Transverse colon (tissue), 4 donors: ENCODE measurements around the gene CALY. TPM values are rescaled to one million over a fixed set of nuclear protein-coding genes. Genes with fewer than 3 reads are reported as not detected.

Source experiments
- DNase-seq: peaks from one replicate; pipeline ENCODE4 v3.0.0-alpha.2; 2019
- H3K27ac ChIP-seq, 4 donors: fragments of 200-600 bp; sonication (generic); 2 replicates each; pipeline ENCODE4 v1.5.1; 2016 to 2018; ENCODE audit warnings: inconsistent platforms in 4 of 4
- H3K27me3 ChIP-seq: fragments of 200-600 bp; sonication (generic); 2 replicates; pipeline ENCODE4 v1.5.1; 2017; ENCODE audit warnings: inconsistent platforms
- H3K36me3 ChIP-seq, 4 donors: fragments of 200-600 bp; sonication (generic); 2 replicates each; pipeline ENCODE4 v1.5.1; 2017 to 2019; ENCODE audit warnings: inconsistent platforms in 4 of 4
- H3K4me1 ChIP-seq, 4 donors: fragments of 200-600 bp; sonication (generic); 2 replicates each; pipeline ENCODE4 v1.5.1; 2017 to 2020; ENCODE audit warnings: inconsistent platforms in 4 of 4
- H3K4me3 ChIP-seq, 4 donors: fragments of 200-600 bp; sonication (generic); 1 replicate in 1 of 4; 2 replicates in 3 of 4; pipeline versions ENCODE4 v1.5.1 to v1.6.1; 2017 to 2019; ENCODE audit warnings: inconsistent platforms in 4 of 4
- H3K9me3 ChIP-seq, 2 donors: fragments of 200-600 bp; sonication (generic); 2 replicates each; pipeline ENCODE4 v1.5.1; 2017 to 2019; ENCODE audit warnings: inconsistent platforms in 2 of 2
- EP300 ChIP-seq: sonication (generic); formaldehyde crosslinking; IDR thresholded peaks from one replicate; pipeline ENCODE4 v1.6.1; 2017; ENCODE audit warnings: antibody characterized with exemption, low read depth
- POLR2A ChIP-seq: fragments of 450-650 bp; IDR thresholded peaks from one replicate; pipeline ENCODE4 v1.6.1; 2016; ENCODE audit warnings: antibody characterized with exemption, mild to moderate bottlenecking, moderate library complexity
- POLR2AphosphoS5 ChIP-seq, 3 donors: sonication (generic); formaldehyde crosslinking; IDR thresholded peaks; one replicate each; pipeline ENCODE4 v1.6.1; 2016; ENCODE audit warnings: antibody characterized with exemption in 3 of 3
- WGBS, 2 donors: methylation state at CpG; one replicate each; pipeline ENCODE4 v1.1.5; 2018; ENCODE audit warnings: low coverage in 1 of 2; 5-methylcytosine and 5-hydroxymethylcytosine counted together
- in situ Hi-C, 4 donors: fragments of 200-750 bp; cut with MboI; loops; one replicate each; pipeline versions ENCODE4 v1.15.0 to v1.15.1; 2017; ENCODE audit warnings: low sequenced_read_pairs in 3 of 4, low pct_ligation_motif_present in 1 of 4, low pct_unique_long_range_greater_than_20kb in 1 of 4
- intact Hi-C: fragments of 100-400 bp; cut with DNase I; formaldehyde crosslinking; loops from one replicate; pipeline ENCODE4 v1.15.1; 2023; ENCODE audit warnings: low total_unique reads
- total RNA-seq, 4 donors: library from RNA; depleted of rRNA; stranded (reverse); fragments of >200 nt; gene quantifications; one replicate each; pipeline ENCODE4 v1.1.0, GENCODE V29; 2016
- TF ChIP-seq, protein P1 (sequence below), 5 experiments: fragments of 200-600 bp in 3 of 5; fragments of 450-650 bp in 2 of 5; sonication (generic) in 3 of 5; IDR thresholded peaks; 1 replicate in 2 of 5; 2 replicates in 3 of 5; pipeline ENCODE4 v1.5.1; 2016 to 2017; ENCODE audit warnings: antibody characterized with exemption in 5 of 5, inconsistent platforms in 3 of 5, mild to moderate bottlenecking in 2 of 5, moderate library complexity in 1 of 5

CALY gene
- total RNA-seq, 4 donors from 2014 or later: 0.82 to 1.3 TPM; not detected in 2

- Histone ChIP-seq H3K4me3 (no peak overlapping the region), H3K27ac (no peak overlapping the region), H3K36me3 (no peaks in the 10 kb centered on the region), H3K9me3 (no peaks in the 10 kb centered on the region), H3K4me1 (peaks cover 5 to 18% (median 11%) of the 10 kb centered on the region in 4 donors), H3K27me3 (peaks cover 35% of the 10 kb centered on the region)
- intact Hi-C loops (no loop called here), in situ Hi-C loops (no loop called here)
- TF ChIP-seq, protein P1, sequence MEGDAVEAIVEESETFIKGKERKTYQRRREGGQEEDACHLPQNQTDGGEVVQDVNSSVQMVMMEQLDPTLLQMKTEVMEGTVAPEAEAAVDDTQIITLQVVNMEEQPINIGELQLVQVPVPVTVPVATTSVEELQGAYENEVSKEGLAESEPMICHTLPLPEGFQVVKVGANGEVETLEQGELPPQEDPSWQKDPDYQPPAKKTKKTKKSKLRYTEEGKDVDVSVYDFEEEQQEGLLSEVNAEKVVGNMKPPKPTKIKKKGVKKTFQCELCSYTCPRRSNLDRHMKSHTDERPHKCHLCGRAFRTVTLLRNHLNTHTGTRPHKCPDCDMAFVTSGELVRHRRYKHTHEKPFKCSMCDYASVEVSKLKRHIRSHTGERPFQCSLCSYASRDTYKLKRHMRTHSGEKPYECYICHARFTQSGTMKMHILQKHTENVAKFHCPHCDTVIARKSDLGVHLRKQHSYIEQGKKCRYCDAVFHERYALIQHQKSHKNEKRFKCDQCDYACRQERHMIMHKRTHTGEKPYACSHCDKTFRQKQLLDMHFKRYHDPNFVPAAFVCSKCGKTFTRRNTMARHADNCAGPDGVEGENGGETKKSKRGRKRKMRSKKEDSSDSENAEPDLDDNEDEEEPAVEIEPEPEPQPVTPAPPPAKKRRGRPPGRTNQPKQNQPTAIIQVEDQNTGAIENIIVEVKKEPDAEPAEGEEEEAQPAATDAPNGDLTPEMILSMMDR (IDR thresholded peaks at IDR 0.05): no peak
- TF ChIP-seq POLR2AphosphoS5 (IDR thresholded peaks at IDR 0.05) (no peak), EP300 (no peak), POLR2A (no peak)
- no peak for DNase-seq
- 80 to 87% methylated on average over 4 to 8 of the region's 8 CpGs for WGBS, 2 donors
These were observed 12.5 kb upstream of the CALY start for GRCh38 chr10:133349160-133349568.

- Histone ChIP-seq H3K4me1 (peaks cover 5 to 18% (median 11%) of the 10 kb centered on the region in 4 donors), H3K27ac (peak overlapping the region in 3 of 4 donors; percentile 46 to 67 (median 53)), H3K4me3 (peak overlapping the region in 2 of 4 donors; percentile 9 to 33), H3K36me3 (no peaks in the 10 kb centered on the region), H3K9me3 (no peaks in the 10 kb centered on the region), H3K27me3 (peaks cover 37% of the 10 kb centered on the region)
- DNase-seq: peak; percentile 70
- in situ Hi-C loops (no loop called here), intact Hi-C loops (no loop called here)
- 36 to 57% methylated on average over 1 to 13 of the region's 16 CpGs for WGBS, 2 donors
- TF ChIP-seq, protein P1 (IDR thresholded peaks at IDR 0.05): peak in 1 of 5 experiments; percentile 21
- peak in 1 of 3 donors; percentile 8 for TF ChIP-seq POLR2AphosphoS5 (IDR thresholded peaks at IDR 0.05)
- TF ChIP-seq EP300: no peak
These were observed 11.2 kb upstream of the CALY start for GRCh38 chr10:133347710-133348517.

DNA sequence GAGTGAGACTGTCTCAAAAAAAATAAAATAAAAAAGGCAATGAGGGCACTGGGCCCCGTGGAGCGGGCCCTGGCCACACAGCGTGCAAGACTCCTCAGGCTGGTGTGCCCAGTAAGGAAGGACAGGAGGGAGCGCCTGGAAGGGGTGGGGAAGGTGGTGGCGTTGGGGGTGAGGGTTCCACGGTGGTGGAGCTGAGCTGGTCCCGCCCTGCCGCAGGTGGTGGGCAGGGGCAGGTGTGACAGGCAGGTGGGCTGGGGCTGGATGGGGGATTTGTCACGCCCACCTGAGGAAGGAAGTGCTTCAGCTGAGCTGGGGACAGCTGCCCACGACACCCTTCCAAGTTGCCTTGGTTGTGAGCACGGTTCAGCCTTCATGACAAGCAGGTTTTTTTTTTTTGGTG, 9.7 kb upstream of the CALY start:
- WGBS, 2 donors: 52% methylated on average over 11 of the region's 11 CpGs
- H3K27me3 ChIP-seq: peaks cover 45% of the 10 kb centered on the region
- H3K27ac ChIP-seq: no peak overlapping the region

DNA sequence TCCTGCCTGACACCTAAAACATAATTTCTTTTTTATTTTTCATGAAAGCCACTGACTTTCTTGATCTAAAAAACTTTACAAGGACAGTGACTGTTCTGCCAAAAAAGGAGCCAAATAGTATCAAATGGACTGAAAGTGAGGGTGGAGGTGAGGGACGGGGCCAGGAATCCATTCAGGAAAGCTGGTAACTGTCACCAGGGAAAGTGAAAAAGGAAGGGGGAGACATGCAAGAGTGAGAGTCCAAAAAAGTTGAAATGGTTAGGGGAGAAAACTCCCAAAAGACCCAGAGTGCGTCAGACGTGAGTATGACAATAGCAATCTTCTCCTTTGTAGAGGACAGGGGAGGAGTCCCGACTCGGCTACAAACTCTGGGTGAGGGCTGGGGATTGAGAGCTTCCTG, 7.5 kb upstream of the CALY start:
- intact Hi-C loops: no loop called here
- in situ Hi-C loops: no loop called here
- Histone ChIP-seq H3K27ac (no peak overlapping the region), H3K27me3 (peaks cover 52% of the 10 kb centered on the region), H3K9me3 (no peaks in the 10 kb centered on the region), H3K4me1 (peaks cover 5 to 18% (median 11%) of the 10 kb centered on the region in 4 donors), H3K36me3 (no peaks in the 10 kb centered on the region), H3K4me3 (no peak overlapping the region)
- TF ChIP-seq, protein P1 (IDR thresholded peaks at IDR 0.05): no peak
- no peak for TF ChIP-seq POLR2AphosphoS5 (IDR thresholded peaks at IDR 0.05)
- 67 to 79% methylated on average over 5 of the region's 5 CpGs for whole genome bisulfite sequencing, 2 donors
- no peak for DNase-seq

More for the DNA sequence above, 9.7 kb upstream of the CALY start:
- Histone ChIP-seq H3K4me1 (peaks cover 5 to 18% (median 11%) of the 10 kb centered on the region in 4 donors), H3K9me3 (no peaks in the 10 kb centered on the region), H3K36me3 (no peaks in the 10 kb centered on the region), H3K4me3 (no peak overlapping the region)
- intact Hi-C loops (no loop called here), in situ Hi-C loops (no loop called here)
- TF ChIP-seq, protein P1 (IDR thresholded peaks at IDR 0.05): no peak
- no peak for TF ChIP-seq POLR2AphosphoS5 (IDR thresholded peaks at IDR 0.05)
- TF ChIP-seq POLR2A: no peak
- TF ChIP-seq EP300: no peak
- no peak for DNase-seq
